Measurements from ENCODE around the gene GMFB. TPM values are rescaled to one million over a fixed set of nuclear protein-coding genes. Genes with fewer than 3 reads are reported as not detected.
A peak's percentile ranks its signal among the peaks of the same experiment; 100 is the strongest.

Gene GMFB
- total RNA-seq, 1 experiment from 2014 or later, result 79.2 TPM

DNA sequence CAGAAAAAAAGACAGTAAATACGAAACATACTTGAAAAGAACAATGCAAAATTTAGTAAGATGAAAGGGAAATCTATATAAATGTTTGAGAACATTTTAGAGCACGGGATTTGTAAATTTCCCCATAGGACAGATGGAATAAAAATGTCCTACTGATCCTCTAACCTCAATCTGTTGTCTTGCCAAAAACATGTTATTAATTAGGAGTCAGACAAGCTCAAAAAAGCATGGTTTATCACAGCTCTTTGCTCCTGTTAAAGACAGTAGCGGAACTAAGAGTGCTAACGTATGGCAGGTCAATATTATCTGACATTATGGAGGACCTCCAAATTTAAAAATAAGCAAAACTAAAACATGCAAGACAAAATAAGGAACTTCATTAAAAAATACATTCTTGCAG, 12.9 kb downstream of the GMFB start:
- Histone ChIP-seq H4K91ac (ENCODE audit: insufficient read length, low read depth, low read length) (no peak overlapping the region), H3K14ac (ENCODE audit: insufficient read depth, low read length) (no peak overlapping the region), H3K9me3 (ENCODE audit: control insufficient read depth, low read depth, low read length) (no peaks in the 10 kb centered on the region), H3K79me1 (ENCODE audit: insufficient read depth, low read depth, low read length, poor library complexity, severe bottlenecking) (no peaks in the 10 kb centered on the region), H3K27me3 (ENCODE audit: insufficient read depth, low read length) (no peaks in the 10 kb centered on the region), H2AFZ (ENCODE audit: low read length) (no peak overlapping the region), H3K79me2 (ENCODE audit: insufficient read depth, low read length) (no peaks in the 10 kb centered on the region), H2BK120ac (ENCODE audit: low read depth, low read length, poor library complexity, severe bottlenecking) (no peak overlapping the region), H3K4me2 (ENCODE audit: insufficient read depth, insufficient read length, low read length) (no peak overlapping the region), H2BK15ac (ENCODE audit: low read depth, low read length) (no peak overlapping the region), H3T11ph (ENCODE audit: low read length) (no peak overlapping the region), H3K23ac (ENCODE audit: insufficient read length, low read depth, low read length) (no peak overlapping the region), H3K4me1 (ENCODE audit: insufficient read depth, low read length) (no peaks in the 10 kb centered on the region), H3K9ac (ENCODE audit: extremely low read depth, insufficient read length, low read length) (no peak overlapping the region), H3K27ac (ENCODE audit: insufficient read length, low read depth, low read length) (no peak overlapping the region), H3K23me2 (ENCODE audit: insufficient read length, low read depth, low read length, poor library complexity, severe bottlenecking) (no peaks in the 10 kb centered on the region), H3K4ac (ENCODE audit: low read depth, low read length) (no peak overlapping the region), H2BK12ac (ENCODE audit: insufficient read length, low read depth, low read length) (no peak overlapping the region), H2BK20ac (ENCODE audit: low read depth, low read length, poor library complexity, severe bottlenecking) (no peak overlapping the region), H2AK5ac (ENCODE audit: insufficient read length, low read length) (no peak overlapping the region), H3K56ac (ENCODE audit: insufficient read length, low read depth, low read length) (no peak overlapping the region), H4K8ac (replicated peaks; ENCODE audit: insufficient read length, low read depth, low read length) (no peak overlapping the region), H4K20me1 (ENCODE audit: control insufficient read depth, insufficient read depth, insufficient read length) (no peaks in the 10 kb centered on the region), H4K5ac (ENCODE audit: insufficient read length, low read depth, low read length) (no peak overlapping the region), H3K18ac (ENCODE audit: insufficient read length, low read depth, low read length) (no peak overlapping the region), H2BK5ac (ENCODE audit: insufficient read length, low read length) (no peak overlapping the region)
- peaks cover 6 to 32% (median 28%) of the 10 kb centered on the region in 3 experiments; a peak in 6 of 7 replicates for H3K36me3 Mint-ChIP-seq (ENCODE audit: insufficient read depth in 1 of 3, low read depth in 3 of 3)
- WGBS (ENCODE audit: extremely low coverage, insufficient read length, low lambda C conversion rate), result no CpG with 5 or more reads among the region's 4 CpGs
- H3K27ac Mint-ChIP-seq, result peak overlapping the region in 2 of 3 experiments; percentile 25 to 45; a peak in 2 of 7 replicates
- H3K27me3 Mint-ChIP-seq (ENCODE audit: low read depth), result no peaks in the 10 kb centered on the region
- no peak overlapping the region for H3K4me3 Mint-ChIP-seq
- peaks cover 16 to 19% of the 10 kb centered on the region in 2 experiments for H3K4me1 Mint-ChIP-seq
- TF ChIP-seq, protein P1, sequence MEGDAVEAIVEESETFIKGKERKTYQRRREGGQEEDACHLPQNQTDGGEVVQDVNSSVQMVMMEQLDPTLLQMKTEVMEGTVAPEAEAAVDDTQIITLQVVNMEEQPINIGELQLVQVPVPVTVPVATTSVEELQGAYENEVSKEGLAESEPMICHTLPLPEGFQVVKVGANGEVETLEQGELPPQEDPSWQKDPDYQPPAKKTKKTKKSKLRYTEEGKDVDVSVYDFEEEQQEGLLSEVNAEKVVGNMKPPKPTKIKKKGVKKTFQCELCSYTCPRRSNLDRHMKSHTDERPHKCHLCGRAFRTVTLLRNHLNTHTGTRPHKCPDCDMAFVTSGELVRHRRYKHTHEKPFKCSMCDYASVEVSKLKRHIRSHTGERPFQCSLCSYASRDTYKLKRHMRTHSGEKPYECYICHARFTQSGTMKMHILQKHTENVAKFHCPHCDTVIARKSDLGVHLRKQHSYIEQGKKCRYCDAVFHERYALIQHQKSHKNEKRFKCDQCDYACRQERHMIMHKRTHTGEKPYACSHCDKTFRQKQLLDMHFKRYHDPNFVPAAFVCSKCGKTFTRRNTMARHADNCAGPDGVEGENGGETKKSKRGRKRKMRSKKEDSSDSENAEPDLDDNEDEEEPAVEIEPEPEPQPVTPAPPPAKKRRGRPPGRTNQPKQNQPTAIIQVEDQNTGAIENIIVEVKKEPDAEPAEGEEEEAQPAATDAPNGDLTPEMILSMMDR (conservative IDR thresholded peaks at IDR 0.05), result no peak
- H3K9me3 Mint-ChIP-seq, result no peaks in the 10 kb centered on the region
- no peak for DNase-seq
